Esophagus mucosa (tissue), 1 donor: Measurements from ENCODE around the gene LCA5. TPM values are rescaled to one million over a fixed set of nuclear protein-coding genes. Genes with fewer than 3 reads are reported as not detected.
"Not testable (repeated sequence)": the region's sequence is repeated elsewhere in the genome, so short reads cannot be mapped to it uniquely, and the experiment has no call there.

ENCODE experiments used
- ATAC-seq: fragments of 200-7000 bp; cut with Tn5 transposase; one replicate; pipeline ENCODE4 v1.9.1; 2020
- total RNA-seq: library from RNA; stranded (reverse); gene quantifications from one replicate; pipeline ENCODE4 v1.2.4, GENCODE V29; 2023
- donor health status: DM: yes; HTN: yes; CAD: no.

LCA5 gene
- total RNA-seq, 1 donor from 2014 or later = 0.80 TPM

- ATAC-seq = no peak
These were observed 71.8 kb downstream of the LCA5 start for GRCh38 chr6:79465381-79465780.

GRCh38 chr6:79463621-79464050 lies 73.6 kb downstream of the LCA5 start:
- ATAC-seq = no peak

GRCh38 chr6:79461205-79461604 lies 76.0 kb downstream of the LCA5 start:
- ATAC-seq = no peak

- ATAC-seq = no peak
These were observed 81.8 kb downstream of the LCA5 start for GRCh38 chr6:79455446-79455845.

- peak; percentile 89 for ATAC-seq
These were observed 83.6 kb downstream of the LCA5 start for GRCh38 chr6:79453558-79454042.

- ATAC-seq = no peak
These were observed 86.2 kb downstream of the LCA5 start for GRCh38 chr6:79450984-79451383.

GRCh38 chr6:79446006-79446405 lies 91.2 kb downstream of the LCA5 start:
- no peak for ATAC-seq

- not testable (repeated sequence) for ATAC-seq
These were observed 93.4 kb downstream of the LCA5 start for GRCh38 chr6:79443876-79444275.

- peak; percentile 68 for ATAC-seq
These were observed 96.0 kb downstream of the LCA5 start for GRCh38 chr6:79441192-79441591.

- ATAC-seq = no peak
These were observed 96.6 kb downstream of the LCA5 start for GRCh38 chr6:79440598-79440997.

GRCh38 chr6:79438030-79438429 lies 99.2 kb downstream of the LCA5 start:
- peak; percentile 69 for ATAC-seq

GRCh38 chr6:79436241-79436640 lies 101.0 kb downstream of the LCA5 start:
- ATAC-seq = no peak

GRCh38 chr6:79435746-79436145 lies 101.5 kb downstream of the LCA5 start:
- no peak for ATAC-seq

Other genes with a start within 250 kb of the LCA5 start
- gene SH3BGRL2, start 93.9 kb upstream of the LCA5 start, total RNA-seq = 28.5 TPM